Measurements from ENCODE around the gene PAWR.

Gene PAWR

GRCh38 chr12:79596719-79597350 lies 93.9 kb downstream of the PAWR start:
- DNase-seq: no peak
- Histone ChIP-seq H3K36me3 (replicated peaks; ENCODE audit: insufficient read depth, low read length) (no peaks in the 10 kb centered on the region), H3F3A (ENCODE audit: insufficient read depth, low read length) (no peaks in the 10 kb centered on the region), H3K4me3 (ENCODE audit: low read length) (no peak overlapping the region), H3K4me1 (ENCODE audit: low read length) (no peaks in the 10 kb centered on the region), H3K9me2 (replicated peaks; ENCODE audit: insufficient read depth, low read length) (no peaks in the 10 kb centered on the region), H3K27me3 (replicated peaks; ENCODE audit: insufficient read depth, low read length) (no peaks in the 10 kb centered on the region), H3K9ac (ENCODE audit: low read length) (no peak overlapping the region), H4K20me1 (ENCODE audit: insufficient read depth, low read length) (no peaks in the 10 kb centered on the region), H3K9me3 (replicated peaks; ENCODE audit: insufficient read depth, low read length) (no peaks in the 10 kb centered on the region), H3K4me2 (ENCODE audit: low read depth, low read length) (no peak overlapping the region), H3K27ac (ENCODE audit: low read length) (no peak overlapping the region), H3K79me2 (ENCODE audit: low read length) (no peaks in the 10 kb centered on the region), H2AFZ (ENCODE audit: low read length) (no peak overlapping the region)
- TF ChIP-seq CTCF (IDR thresholded peaks at IDR 0.05; ENCODE audit: low read length) (no peak), EZH2phosphoT487 (IDR thresholded peaks at IDR 0.05; ENCODE audit: low read length) (no peak), EZH2 (optimal IDR thresholded peaks at IDR 0.05; ENCODE audit: low read depth, low read length) (no peak)

DNA sequence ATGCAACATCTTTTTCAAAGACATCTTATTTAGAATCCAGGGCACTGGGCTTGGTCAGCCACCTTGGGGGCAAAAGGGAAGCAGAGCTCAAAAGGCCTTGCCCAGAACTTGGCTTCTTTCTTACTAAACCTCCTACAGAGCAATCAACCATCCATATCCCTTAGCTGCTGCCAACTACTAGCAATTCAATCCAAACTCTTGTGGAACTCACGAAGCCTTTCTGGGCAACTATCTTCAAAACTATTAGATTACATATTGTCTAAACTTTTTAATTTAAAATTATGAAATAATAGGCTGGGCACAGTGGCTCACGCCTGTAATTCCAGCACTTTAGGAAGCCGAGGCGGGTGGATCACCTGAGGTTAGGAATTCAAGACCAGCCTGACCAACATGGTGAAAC lies 95.5 kb downstream of the PAWR start:
- H2AFZ ChIP-seq (ENCODE audit: low read length): no peak overlapping the region
- no peaks in the 10 kb centered on the region for H3K9me2 ChIP-seq (replicated peaks; ENCODE audit: insufficient read depth, low read length)
- no peaks in the 10 kb centered on the region for H3K9me3 ChIP-seq (replicated peaks; ENCODE audit: insufficient read depth, low read length)
- H3K9ac ChIP-seq (ENCODE audit: low read length): no peak overlapping the region
- H3K27ac ChIP-seq (ENCODE audit: low read length): no peak overlapping the region
- H3K27me3 ChIP-seq (replicated peaks; ENCODE audit: insufficient read depth, low read length): no peaks in the 10 kb centered on the region
- H3K36me3 ChIP-seq (replicated peaks; ENCODE audit: insufficient read depth, low read length): no peaks in the 10 kb centered on the region
- H3F3A ChIP-seq (ENCODE audit: insufficient read depth, low read length): no peaks in the 10 kb centered on the region
- no peak for DNase-seq
- TF ChIP-seq EZH2phosphoT487 (IDR thresholded peaks at IDR 0.05; ENCODE audit: low read length) (no peak), EZH2 (optimal IDR thresholded peaks at IDR 0.05; ENCODE audit: low read depth, low read length) (no peak)
- H4K20me1 ChIP-seq (ENCODE audit: insufficient read depth, low read length): no peaks in the 10 kb centered on the region
- no peaks in the 10 kb centered on the region for H3K79me2 ChIP-seq (ENCODE audit: low read length)
- no peak overlapping the region for H3K4me2 ChIP-seq (ENCODE audit: low read depth, low read length)
- H3K4me1 ChIP-seq (ENCODE audit: low read length): no peaks in the 10 kb centered on the region
- no peak overlapping the region for H3K4me3 ChIP-seq (ENCODE audit: low read length)

- H4K20me1 ChIP-seq (ENCODE audit: insufficient read depth, low read length): no peaks in the 10 kb centered on the region
- H3K9ac ChIP-seq (ENCODE audit: low read length): no peak overlapping the region
Measured at GRCh38 chr12:79592865-79593264, 97.9 kb downstream of the PAWR start.

More at GRCh38 chr12:79592865-79593264, 97.9 kb downstream of the PAWR start:
- Histone ChIP-seq H3K4me1 (ENCODE audit: low read length) (0 out of 2 replicates have a peak, but pooled peaks cover 4% of the 10 kb centered on the region), H3K27me3 (replicated peaks; ENCODE audit: insufficient read depth, low read length) (no peaks in the 10 kb centered on the region), H3K36me3 (replicated peaks; ENCODE audit: insufficient read depth, low read length) (no peaks in the 10 kb centered on the region), H3F3A (ENCODE audit: insufficient read depth, low read length) (no peaks in the 10 kb centered on the region), H3K79me2 (ENCODE audit: low read length) (no peaks in the 10 kb centered on the region), H3K27ac (ENCODE audit: low read length) (no peak overlapping the region), H2AFZ (ENCODE audit: low read length) (no peak overlapping the region), H3K9me2 (replicated peaks; ENCODE audit: insufficient read depth, low read length) (no peaks in the 10 kb centered on the region), H3K4me2 (ENCODE audit: low read depth, low read length) (no peak overlapping the region), H3K4me3 (ENCODE audit: low read length) (no peak overlapping the region), H3K9me3 (replicated peaks; ENCODE audit: insufficient read depth, low read length) (no peaks in the 10 kb centered on the region)
- no peak for DNase-seq
- TF ChIP-seq EZH2phosphoT487 (IDR thresholded peaks at IDR 0.05; ENCODE audit: low read length) (no peak), EZH2 (optimal IDR thresholded peaks at IDR 0.05; ENCODE audit: low read depth, low read length) (no peak), CTCF (IDR thresholded peaks at IDR 0.05; ENCODE audit: low read length) (no peak)

Measured in MM.1S (cell line).